Smooth muscle cell (in vitro differentiated cells): Measurements from ENCODE around the gene ATP6V0E1. TPM values are rescaled to one million over a fixed set of nuclear protein-coding genes. Genes with fewer than 3 reads are reported as not detected.
A peak's percentile ranks its signal among the peaks of the same experiment; 100 is the strongest.

ENCODE experiments used
- DNase-seq: peaks from one replicate; lab custom pipeline; 2025; ENCODE audit not compliant: unreplicated experiment; lab: John Stamatoyannopoulos, UW
- H2AFZ ChIP-seq: fragments of 200-600 bp; sonication (generic); 2 replicates; pipeline ENCODE4 v1.6.0; 2016; ENCODE audit warnings: antibody characterized with exemption, low read depth, mild to moderate bottlenecking
- H3F3A ChIP-seq: fragments of 200-600 bp; sonication (generic); 2 replicates; pipeline ENCODE4 v1.6.0; 2017; ENCODE audit warnings: antibody characterized with exemption, low read depth
- H3K27ac ChIP-seq: fragments of 200-600 bp; sonication (generic); 2 replicates; pipeline ENCODE4 v1.5.1; 2016; ENCODE audit warnings: low read depth, mild to moderate bottlenecking
- H3K27me3 ChIP-seq: fragments of 200-600 bp; sonication (generic); 2 replicates; pipeline ENCODE4 v1.6.1; 2016; ENCODE audit warnings: low read depth, mild to moderate bottlenecking
- H3K36me3 ChIP-seq: fragments of 200-600 bp; sonication (generic); 2 replicates; pipeline ENCODE4 v1.5.1; 2016; ENCODE audit warnings: low read depth
- H3K4me1 ChIP-seq: fragments of 200-600 bp; sonication (generic); 2 replicates; pipeline ENCODE4 v1.5.1; 2016; ENCODE audit warnings: low read depth
- H3K4me2 ChIP-seq: fragments of 200-600 bp; sonication (generic); 2 replicates; pipeline ENCODE4 v1.6.0; 2016; ENCODE audit warnings: mild to moderate bottlenecking
- H3K4me3 ChIP-seq: fragments of 200-600 bp; sonication (generic); 2 replicates; pipeline ENCODE4 v1.5.1; 2016; ENCODE audit warnings: mild to moderate bottlenecking
- H3K79me2 ChIP-seq: fragments of 200-600 bp; sonication (generic); 2 replicates; pipeline ENCODE4 v1.6.0; 2016; ENCODE audit warnings: low read depth, mild to moderate bottlenecking
- H3K9ac ChIP-seq: fragments of 200-600 bp; sonication (generic); 2 replicates; pipeline ENCODE4 v1.6.0; 2016; ENCODE audit warnings: low read depth
- H3K9me3 ChIP-seq: fragments of 200-600 bp; sonication (generic); replicated peaks from 2 replicates; pipeline ENCODE4 v1.5.1; 2016; ENCODE audit warnings: low read depth
- H4K20me1 ChIP-seq: fragments of 200-600 bp; sonication (generic); 2 replicates; pipeline ENCODE4 v1.6.0; 2016; ENCODE audit warnings: low read depth
- WGBS: methylation state at CpG from one replicate; pipeline ENCODE4 v1.1.7; 2016; ENCODE audit warnings: low lambda C conversion rate; 5-methylcytosine and 5-hydroxymethylcytosine counted together
- polyA plus RNA-seq: library from polyadenylated mRNA; unstranded; fragments of >200 nt; fragmentation: Nextera tagmentation; extraction: Ambion mirVana; gene quantifications from 2 replicates; pipeline ENCODE4 v1.2.1, GENCODE V29; 2016
- total RNA-seq: library from RNA; depleted of rRNA; stranded (reverse); fragments of >200 nt; gene quantifications from 2 replicates; pipeline ENCODE4 v1.2.3, GENCODE V29; 2014
- TF ChIP-seq, protein P1 (sequence below): fragments of 200-600 bp; sonication (generic); IDR thresholded peaks from 2 replicates; pipeline ENCODE4 v1.5.1; 2017; ENCODE audit warnings: borderline replicate concordance, mild to moderate bottlenecking, antibody characterized with exemption; ENCODE audit not compliant: insufficient read depth, poor library complexity, severe bottlenecking

Gene ATP6V0E1
- total and polyA plus RNA-seq, 2 experiments from 2014 or later: 247 to 431 TPM

DNA sequence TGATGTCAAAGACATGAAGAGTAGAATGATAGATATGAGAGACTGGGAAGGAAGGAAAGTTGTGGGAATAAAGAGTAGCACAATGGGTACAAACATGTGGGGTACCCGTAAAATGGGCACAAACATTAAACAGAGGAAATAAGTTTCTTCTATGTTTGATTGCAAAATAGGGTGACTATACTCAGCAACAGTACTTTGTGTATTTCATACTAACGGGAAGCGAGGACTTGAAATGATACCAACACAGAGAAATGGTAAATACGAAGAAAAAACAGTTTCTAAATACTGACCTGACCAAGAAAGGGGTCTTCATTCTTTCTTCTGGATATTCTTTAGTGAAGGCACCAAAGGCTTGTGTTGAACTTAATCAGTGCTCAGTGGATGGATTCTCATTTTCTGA is 31.1 kb downstream of the ATP6V0E1 start:
- peaks cover 39% of the 10 kb centered on the region for H4K20me1 ChIP-seq
- peaks cover 6% of the 10 kb centered on the region for H3K4me1 ChIP-seq
- no peak for DNase-seq
- H3K36me3 ChIP-seq: no peaks in the 10 kb centered on the region
- no peak overlapping the region for H2AFZ ChIP-seq
- WGBS: 97% methylated on average over 4 of the region's 4 CpGs
- H3K27me3 ChIP-seq: no peaks in the 10 kb centered on the region
- H3K9ac ChIP-seq: no peak overlapping the region
- H3K27ac ChIP-seq: peak overlapping the region; percentile 85
- peaks cover 6% of the 10 kb centered on the region for H3F3A ChIP-seq
- TF ChIP-seq, protein P1, sequence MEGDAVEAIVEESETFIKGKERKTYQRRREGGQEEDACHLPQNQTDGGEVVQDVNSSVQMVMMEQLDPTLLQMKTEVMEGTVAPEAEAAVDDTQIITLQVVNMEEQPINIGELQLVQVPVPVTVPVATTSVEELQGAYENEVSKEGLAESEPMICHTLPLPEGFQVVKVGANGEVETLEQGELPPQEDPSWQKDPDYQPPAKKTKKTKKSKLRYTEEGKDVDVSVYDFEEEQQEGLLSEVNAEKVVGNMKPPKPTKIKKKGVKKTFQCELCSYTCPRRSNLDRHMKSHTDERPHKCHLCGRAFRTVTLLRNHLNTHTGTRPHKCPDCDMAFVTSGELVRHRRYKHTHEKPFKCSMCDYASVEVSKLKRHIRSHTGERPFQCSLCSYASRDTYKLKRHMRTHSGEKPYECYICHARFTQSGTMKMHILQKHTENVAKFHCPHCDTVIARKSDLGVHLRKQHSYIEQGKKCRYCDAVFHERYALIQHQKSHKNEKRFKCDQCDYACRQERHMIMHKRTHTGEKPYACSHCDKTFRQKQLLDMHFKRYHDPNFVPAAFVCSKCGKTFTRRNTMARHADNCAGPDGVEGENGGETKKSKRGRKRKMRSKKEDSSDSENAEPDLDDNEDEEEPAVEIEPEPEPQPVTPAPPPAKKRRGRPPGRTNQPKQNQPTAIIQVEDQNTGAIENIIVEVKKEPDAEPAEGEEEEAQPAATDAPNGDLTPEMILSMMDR: no peak
- no peak overlapping the region for H3K4me3 ChIP-seq
- no peaks in the 10 kb centered on the region for H3K9me3 ChIP-seq
- no peak overlapping the region for H3K4me2 ChIP-seq
- peaks cover 83% of the 10 kb centered on the region for H3K79me2 ChIP-seq

DNA sequence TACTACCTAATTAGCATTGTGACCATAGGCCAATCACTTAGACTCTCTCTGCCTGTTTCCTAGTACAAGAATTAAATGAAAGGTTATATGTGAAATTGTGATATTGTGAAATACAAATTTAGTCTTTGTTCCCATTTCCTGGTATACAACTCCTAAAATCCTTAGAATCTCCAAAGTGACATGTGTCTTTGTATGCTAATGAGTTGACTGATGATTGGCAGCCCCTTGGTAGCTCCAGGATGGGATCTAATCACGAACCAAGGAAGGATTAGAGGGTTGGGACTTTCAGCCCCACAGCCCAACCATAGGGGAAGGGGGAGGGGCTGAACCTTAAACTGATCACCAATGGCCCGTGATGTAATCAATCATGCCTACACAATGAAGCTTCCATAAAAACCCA is 31.6 kb downstream of the ATP6V0E1 start:
- Histone ChIP-seq H3K27me3 (no peaks in the 10 kb centered on the region), H3K27ac (peak overlapping the region; percentile 85), H3K36me3 (no peaks in the 10 kb centered on the region), H3K79me2 (peaks cover 82% of the 10 kb centered on the region), H3K4me1 (peaks cover 6% of the 10 kb centered on the region), H2AFZ (no peak overlapping the region), H3K9ac (no peak overlapping the region), H3F3A (peaks cover 11% of the 10 kb centered on the region), H3K4me3 (no peak overlapping the region), H3K4me2 (no peak overlapping the region), H3K9me3 (no peaks in the 10 kb centered on the region), H4K20me1 (peaks cover 34% of the 10 kb centered on the region)
- DNase-seq: no peak
- WGBS: 83% methylated on average over 2 of the region's 2 CpGs
- TF ChIP-seq, protein P1: no peak

DNA sequence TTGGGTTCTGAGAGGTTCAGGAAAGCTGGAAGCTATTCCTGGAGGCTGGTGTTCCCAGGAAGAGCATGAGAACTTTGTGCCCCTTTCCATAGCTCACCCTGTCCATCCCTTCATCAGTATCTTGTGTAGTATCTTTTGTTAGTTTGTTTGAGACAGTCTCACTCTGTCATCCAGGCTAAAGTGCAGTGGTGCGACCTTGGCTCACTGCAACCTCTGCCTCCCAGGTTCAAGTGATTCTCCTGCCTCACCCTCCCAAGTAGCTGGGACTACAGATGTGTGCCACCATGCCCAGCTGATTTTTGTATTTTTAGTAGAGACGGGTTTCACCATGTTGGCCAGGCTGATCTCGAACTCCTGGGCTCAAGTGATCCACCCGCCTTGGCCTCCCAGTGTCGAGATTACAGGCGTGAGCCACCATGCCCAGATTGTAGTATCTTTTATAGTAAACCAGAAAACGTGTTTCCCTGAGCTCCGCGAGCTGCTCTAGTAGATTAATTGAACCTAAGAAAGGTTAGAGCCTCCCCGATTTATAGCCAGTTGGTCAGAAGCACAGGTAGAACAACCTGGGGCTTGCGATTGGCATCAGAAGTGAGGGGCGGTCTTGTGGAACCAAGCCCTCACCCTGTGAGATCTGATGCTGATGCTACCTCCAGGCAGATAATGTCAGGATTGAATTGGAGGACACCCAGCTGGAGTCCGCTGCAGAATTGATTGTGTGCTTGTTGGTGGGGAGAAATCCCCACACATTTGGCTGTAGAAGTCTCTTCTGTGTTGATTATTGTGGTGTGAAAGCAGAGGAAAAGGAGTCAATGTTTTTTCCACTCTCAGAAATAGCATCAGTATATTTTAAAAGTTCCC is 32.3 kb downstream of the ATP6V0E1 start:
- Histone ChIP-seq H3K9ac (peak overlapping the region; percentile 37), H3K79me2 (peaks cover 75% of the 10 kb centered on the region)
- WGBS: 93% methylated on average over 13 of the region's 13 CpGs

More for the DNA sequence above, 32.3 kb downstream of the ATP6V0E1 start:
- Histone ChIP-seq H3K9me3 (no peaks in the 10 kb centered on the region), H3F3A (peaks cover 12% of the 10 kb centered on the region), H3K36me3 (no peaks in the 10 kb centered on the region), H3K4me1 (peaks cover 6% of the 10 kb centered on the region), H4K20me1 (peaks cover 28% of the 10 kb centered on the region), H3K4me3 (no peak overlapping the region), H3K27me3 (no peaks in the 10 kb centered on the region), H3K4me2 (peak overlapping the region; percentile 67), H3K27ac (peak overlapping the region; percentile 85), H2AFZ (no peak overlapping the region)
- TF ChIP-seq, protein P1: no peak
- DNase-seq: no peak
